SK-N-SH (cell line): ENCODE data around the gene DNAJB1.

ENCODE experiments used
- FOSL2 ChIP-seq: IDR thresholded peaks from 2 replicates; pipeline ENCODE4 v1.4.0; 2012; ENCODE audit warnings: low read depth, mild to moderate bottlenecking, moderate library complexity, borderline replicate concordance
- FOXM1 ChIP-seq: IDR thresholded peaks from 2 replicates; pipeline ENCODE4 v1.4.0; 2012; ENCODE audit warnings: low read depth, mild to moderate bottlenecking
- GABPA ChIP-seq: IDR thresholded peaks from 2 replicates; pipeline ENCODE4 v1.4.0; 2012; ENCODE audit warnings: low read depth, mild to moderate bottlenecking
- JUND ChIP-seq: IDR thresholded peaks from 2 replicates; pipeline ENCODE4 v1.4.0; 2012
- NRF1 ChIP-seq: IDR thresholded peaks from 2 replicates; pipeline ENCODE4 v1.6.1; 2012; ENCODE audit warnings: low read depth, mild to moderate bottlenecking, low read length
- POLR2AphosphoS5 ChIP-seq: IDR thresholded peaks from 2 replicates; pipeline ENCODE4 v1.6.1; 2012; ENCODE audit warnings: low read depth, low read length
- RAD21 ChIP-seq: IDR thresholded peaks from 2 replicates; pipeline ENCODE4 v1.6.1; 2012; ENCODE audit warnings: mild to moderate bottlenecking, low read length
- SMC3 ChIP-seq: IDR thresholded peaks from 2 replicates; pipeline ENCODE4 v1.6.1; 2012; ENCODE audit warnings: low read depth, low read length, improper control_type of control experiment
- TAF1 ChIP-seq: IDR thresholded peaks from 2 replicates; pipeline ENCODE4 v1.6.1; 2012; ENCODE audit warnings: low read depth, mild to moderate bottlenecking, low read length, moderate library complexity, borderline replicate concordance
- TF ChIP-seq, protein P1 (sequence below): fragments of 200-600 bp; sonication (generic); IDR thresholded peaks from 2 replicates; pipeline ENCODE4 v1.6.1; 2017; ENCODE audit warnings: antibody characterized with exemption, mild to moderate bottlenecking, moderate library complexity
- TF ChIP-seq, protein P2 (sequence below): IDR thresholded peaks from 2 replicates; pipeline ENCODE4 v1.4.0; 2012; ENCODE audit warnings: low read depth
- TF ChIP-seq, protein P3 (sequence below): IDR thresholded peaks from 2 replicates; pipeline ENCODE4 v1.6.1; 2012; ENCODE audit warnings: mild to moderate bottlenecking, low read depth, low read length, moderate library complexity

DNA sequence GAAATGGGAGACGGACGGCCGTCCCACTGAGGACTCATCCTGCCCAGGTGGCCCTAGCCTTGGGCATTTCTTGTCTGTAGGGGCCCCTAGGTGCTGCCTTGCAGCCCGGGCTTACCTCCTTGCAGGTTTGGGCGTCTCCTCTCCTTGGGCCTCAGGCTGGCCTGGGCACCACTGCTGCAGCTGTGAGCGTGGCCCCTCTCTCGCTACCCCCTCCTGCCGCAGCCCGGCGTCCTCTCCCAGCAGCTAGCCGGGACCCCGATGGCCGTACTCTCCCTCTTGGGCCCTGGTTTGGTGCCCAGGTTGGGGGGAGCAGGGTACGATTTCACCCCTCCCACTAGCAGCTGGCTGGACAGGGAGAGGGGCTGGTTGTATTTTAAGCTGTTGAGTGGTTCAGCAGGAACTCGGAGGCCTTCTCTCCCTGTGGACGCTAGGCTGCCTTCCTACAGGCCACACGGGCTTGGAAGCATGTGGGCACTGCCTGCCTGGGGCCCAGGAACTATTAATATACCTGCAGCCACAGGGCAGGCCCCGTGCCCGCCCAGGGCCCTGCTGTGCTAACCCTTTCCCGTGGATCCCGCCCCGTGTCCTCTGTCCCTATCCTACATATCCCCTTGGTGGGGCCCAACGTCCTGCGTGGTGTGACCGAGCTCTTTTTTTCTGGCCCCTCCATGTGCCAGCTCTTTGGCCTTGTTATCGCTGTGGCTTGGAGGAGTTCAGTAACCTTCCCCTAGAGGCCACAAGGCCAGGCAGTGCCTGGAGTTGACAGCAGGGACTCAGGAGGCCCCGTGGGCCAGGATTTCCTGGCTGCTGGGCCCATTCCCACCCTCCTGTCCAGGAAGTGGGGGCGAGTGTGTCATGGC, 41.9 kb upstream of the DNAJB1 start:
- TF ChIP-seq, protein P1, sequence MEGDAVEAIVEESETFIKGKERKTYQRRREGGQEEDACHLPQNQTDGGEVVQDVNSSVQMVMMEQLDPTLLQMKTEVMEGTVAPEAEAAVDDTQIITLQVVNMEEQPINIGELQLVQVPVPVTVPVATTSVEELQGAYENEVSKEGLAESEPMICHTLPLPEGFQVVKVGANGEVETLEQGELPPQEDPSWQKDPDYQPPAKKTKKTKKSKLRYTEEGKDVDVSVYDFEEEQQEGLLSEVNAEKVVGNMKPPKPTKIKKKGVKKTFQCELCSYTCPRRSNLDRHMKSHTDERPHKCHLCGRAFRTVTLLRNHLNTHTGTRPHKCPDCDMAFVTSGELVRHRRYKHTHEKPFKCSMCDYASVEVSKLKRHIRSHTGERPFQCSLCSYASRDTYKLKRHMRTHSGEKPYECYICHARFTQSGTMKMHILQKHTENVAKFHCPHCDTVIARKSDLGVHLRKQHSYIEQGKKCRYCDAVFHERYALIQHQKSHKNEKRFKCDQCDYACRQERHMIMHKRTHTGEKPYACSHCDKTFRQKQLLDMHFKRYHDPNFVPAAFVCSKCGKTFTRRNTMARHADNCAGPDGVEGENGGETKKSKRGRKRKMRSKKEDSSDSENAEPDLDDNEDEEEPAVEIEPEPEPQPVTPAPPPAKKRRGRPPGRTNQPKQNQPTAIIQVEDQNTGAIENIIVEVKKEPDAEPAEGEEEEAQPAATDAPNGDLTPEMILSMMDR: no peak
- TF ChIP-seq, protein P2, sequence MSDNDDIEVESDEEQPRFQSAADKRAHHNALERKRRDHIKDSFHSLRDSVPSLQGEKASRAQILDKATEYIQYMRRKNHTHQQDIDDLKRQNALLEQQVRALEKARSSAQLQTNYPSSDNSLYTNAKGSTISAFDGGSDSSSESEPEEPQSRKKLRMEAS: no peak
- TF ChIP-seq, protein P3, sequence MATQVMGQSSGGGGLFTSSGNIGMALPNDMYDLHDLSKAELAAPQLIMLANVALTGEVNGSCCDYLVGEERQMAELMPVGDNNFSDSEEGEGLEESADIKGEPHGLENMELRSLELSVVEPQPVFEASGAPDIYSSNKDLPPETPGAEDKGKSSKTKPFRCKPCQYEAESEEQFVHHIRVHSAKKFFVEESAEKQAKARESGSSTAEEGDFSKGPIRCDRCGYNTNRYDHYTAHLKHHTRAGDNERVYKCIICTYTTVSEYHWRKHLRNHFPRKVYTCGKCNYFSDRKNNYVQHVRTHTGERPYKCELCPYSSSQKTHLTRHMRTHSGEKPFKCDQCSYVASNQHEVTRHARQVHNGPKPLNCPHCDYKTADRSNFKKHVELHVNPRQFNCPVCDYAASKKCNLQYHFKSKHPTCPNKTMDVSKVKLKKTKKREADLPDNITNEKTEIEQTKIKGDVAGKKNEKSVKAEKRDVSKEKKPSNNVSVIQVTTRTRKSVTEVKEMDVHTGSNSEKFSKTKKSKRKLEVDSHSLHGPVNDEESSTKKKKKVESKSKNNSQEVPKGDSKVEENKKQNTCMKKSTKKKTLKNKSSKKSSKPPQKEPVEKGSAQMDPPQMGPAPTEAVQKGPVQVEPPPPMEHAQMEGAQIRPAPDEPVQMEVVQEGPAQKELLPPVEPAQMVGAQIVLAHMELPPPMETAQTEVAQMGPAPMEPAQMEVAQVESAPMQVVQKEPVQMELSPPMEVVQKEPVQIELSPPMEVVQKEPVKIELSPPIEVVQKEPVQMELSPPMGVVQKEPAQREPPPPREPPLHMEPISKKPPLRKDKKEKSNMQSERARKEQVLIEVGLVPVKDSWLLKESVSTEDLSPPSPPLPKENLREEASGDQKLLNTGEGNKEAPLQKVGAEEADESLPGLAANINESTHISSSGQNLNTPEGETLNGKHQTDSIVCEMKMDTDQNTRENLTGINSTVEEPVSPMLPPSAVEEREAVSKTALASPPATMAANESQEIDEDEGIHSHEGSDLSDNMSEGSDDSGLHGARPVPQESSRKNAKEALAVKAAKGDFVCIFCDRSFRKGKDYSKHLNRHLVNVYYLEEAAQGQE: no peak
- TF ChIP-seq SMC3 (no peak), TAF1 (no peak), POLR2AphosphoS5 (no peak), GABPA (no peak), RAD21 (no peak), JUND (no peak), NRF1 (no peak), FOXM1 (no peak), FOSL2 (no peak)
